Neural progenitor cell (in vitro differentiated cells): Measurements from ENCODE around the gene LIN7B.

ENCODE experiments used
- EZH2 ChIP-seq: fragments of 200-600 bp; sonication (generic); IDR thresholded peaks from 2 replicates; pipeline ENCODE4 v1.6.1; 2017; ENCODE audit warnings: antibody characterized with exemption, mild to moderate bottlenecking, moderate library complexity
- TF ChIP-seq, protein P1 (sequence below): fragments of 200-600 bp; sonication (generic); IDR thresholded peaks from 2 replicates; pipeline ENCODE4 v1.5.1; 2017; ENCODE audit warnings: antibody characterized with exemption, mild to moderate bottlenecking

DNA sequence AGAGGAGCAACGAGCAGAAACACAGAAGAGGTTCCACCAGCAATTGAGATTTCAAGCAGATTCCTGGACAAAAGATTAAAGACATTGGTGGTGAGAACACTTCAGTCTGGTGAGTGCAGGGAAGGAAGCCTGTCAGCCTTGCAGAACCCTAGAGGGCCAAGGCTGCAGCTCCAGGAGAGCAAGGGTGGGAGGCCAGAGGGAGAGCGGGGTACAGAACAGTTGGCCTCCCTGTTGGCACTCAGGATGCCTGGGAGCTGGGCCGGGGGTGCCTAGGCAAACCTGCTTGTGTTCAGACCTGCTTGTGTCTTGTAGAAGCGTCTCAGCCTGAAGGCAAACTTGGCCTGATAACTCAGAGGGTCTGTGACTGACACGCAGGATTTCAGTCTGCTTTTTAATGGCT is 5.1 kb upstream of the LIN7B start:
- TF ChIP-seq, protein P1, sequence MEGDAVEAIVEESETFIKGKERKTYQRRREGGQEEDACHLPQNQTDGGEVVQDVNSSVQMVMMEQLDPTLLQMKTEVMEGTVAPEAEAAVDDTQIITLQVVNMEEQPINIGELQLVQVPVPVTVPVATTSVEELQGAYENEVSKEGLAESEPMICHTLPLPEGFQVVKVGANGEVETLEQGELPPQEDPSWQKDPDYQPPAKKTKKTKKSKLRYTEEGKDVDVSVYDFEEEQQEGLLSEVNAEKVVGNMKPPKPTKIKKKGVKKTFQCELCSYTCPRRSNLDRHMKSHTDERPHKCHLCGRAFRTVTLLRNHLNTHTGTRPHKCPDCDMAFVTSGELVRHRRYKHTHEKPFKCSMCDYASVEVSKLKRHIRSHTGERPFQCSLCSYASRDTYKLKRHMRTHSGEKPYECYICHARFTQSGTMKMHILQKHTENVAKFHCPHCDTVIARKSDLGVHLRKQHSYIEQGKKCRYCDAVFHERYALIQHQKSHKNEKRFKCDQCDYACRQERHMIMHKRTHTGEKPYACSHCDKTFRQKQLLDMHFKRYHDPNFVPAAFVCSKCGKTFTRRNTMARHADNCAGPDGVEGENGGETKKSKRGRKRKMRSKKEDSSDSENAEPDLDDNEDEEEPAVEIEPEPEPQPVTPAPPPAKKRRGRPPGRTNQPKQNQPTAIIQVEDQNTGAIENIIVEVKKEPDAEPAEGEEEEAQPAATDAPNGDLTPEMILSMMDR: no peak
- no peak for TF ChIP-seq EZH2
